CD14-positive monocyte (primary cell): Measurements from ENCODE around the gene SRCAP. TPM values are rescaled to one million over a fixed set of nuclear protein-coding genes. Genes with fewer than 3 reads are reported as not detected.

Source experiments
- DNase-seq, 3 donors: peaks; one replicate each; pipeline ENCODE4 v3.0.0-alpha.2; 2011 to 2022
- H2AFZ ChIP-seq: 2 replicates; pipeline ENCODE4 v1.6.0; 2012; ENCODE audit warnings: mild to moderate bottlenecking, low read depth, low read length, inconsistent platforms; ENCODE audit not compliant: insufficient read depth, poor library complexity, severe bottlenecking
- H3K27ac ChIP-seq, 2 donors: 1 replicate in 1 of 2; 2 replicates in 1 of 2; pipeline ENCODE4 v1.5.1; 2012 to 2013; ENCODE audit warnings: low read length in 2 of 2, control low read depth in 1 of 2, inconsistent platforms in 1 of 2, low read depth in 1 of 2, mild to moderate bottlenecking in 1 of 2
- H3K27me3 ChIP-seq, 2 donors: one replicate each; pipeline versions ENCODE4 v1.6.0 to v1.6.1; 2011 to 2013; ENCODE audit warnings: low read length in 2 of 2; ENCODE audit not compliant: control insufficient read depth in 2 of 2, insufficient read depth in 2 of 2
- H3K36me3 ChIP-seq, 2 donors: replicated peaks in 1 of 2; 1 replicate in 1 of 2; 2 replicates in 1 of 2; pipeline versions ENCODE4 v1.5.1 to v1.6.1; 2012 to 2013; ENCODE audit warnings: low read length in 2 of 2, control low read depth in 1 of 2, inconsistent platforms in 1 of 2, mild to moderate bottlenecking in 1 of 2; ENCODE audit not compliant: insufficient read depth in 2 of 2, control insufficient read depth in 1 of 2
- H3K4me1 ChIP-seq, 2 donors: 1 replicate in 1 of 2; 2 replicates in 1 of 2; pipeline versions ENCODE4 v1.5.1 to v1.6.1; 2012 to 2013; ENCODE audit warnings: low read length in 2 of 2, control low read depth in 1 of 2, inconsistent platforms in 1 of 2, mild to moderate bottlenecking in 1 of 2, moderate library complexity in 1 of 2; ENCODE audit not compliant: insufficient read depth in 2 of 2, control insufficient read depth in 1 of 2
- H3K4me2 ChIP-seq: replicated peaks from 2 replicates; pipeline ENCODE3; 2012; ENCODE audit warnings: low read length, moderate library complexity, mild to moderate bottlenecking; ENCODE audit not compliant: poor library complexity, severe bottlenecking; ENCODE audit errors: extremely low read depth
- H3K4me3 ChIP-seq, 3 experiments: fragments of 200-600 bp in 1 of 3; sonication (generic) in 1 of 3; replicated peaks in 1 of 3; 1 replicate in 2 of 3; 2 replicates in 1 of 3; pipeline ENCODE4 v1.5.1; 2011 to 2013; ENCODE audit warnings: low read length in 3 of 3, mild to moderate bottlenecking in 3 of 3, control low read depth in 2 of 3, low read depth in 2 of 3, inconsistent platforms in 1 of 3, moderate library complexity in 1 of 3
- H3K79me2 ChIP-seq: 2 replicates; pipeline ENCODE4 v1.6.0; 2012; ENCODE audit warnings: mild to moderate bottlenecking, control low read depth, inconsistent platforms, low read length, moderate library complexity; ENCODE audit not compliant: insufficient read depth
- H3K9ac ChIP-seq: 2 replicates; pipeline ENCODE4 v1.6.0; 2017; ENCODE audit warnings: low read length, mild to moderate bottlenecking; ENCODE audit not compliant: insufficient read depth, poor library complexity, severe bottlenecking
- H3K9me3 ChIP-seq, 2 donors: replicated peaks in 1 of 2; 1 replicate in 1 of 2; 2 replicates in 1 of 2; pipeline versions ENCODE4 v1.5.1 to v1.6.1; 2012 to 2013; ENCODE audit warnings: low read length in 2 of 2, control low read depth in 1 of 2; ENCODE audit not compliant: control insufficient read depth in 1 of 2, insufficient read depth in 1 of 2
- H4K20me1 ChIP-seq: 2 replicates; pipeline ENCODE4 v1.6.0; 2012; ENCODE audit warnings: mild to moderate bottlenecking, low read length, control low read depth, moderate library complexity; ENCODE audit not compliant: insufficient read depth
- H3K27ac Mint-ChIP-seq, 7 donors: one replicate each; pipeline ENCODE4 v1.8.0; 2020; ENCODE audit warnings: mild to moderate bottlenecking in 7 of 7, mixed read lengths in 7 of 7, moderate library complexity in 6 of 7, inconsistent platforms in 2 of 7
- H3K27me3 Mint-ChIP-seq, 3 donors: one replicate each; pipeline ENCODE4 v1.8.0; 2021 to 2022; ENCODE audit warnings: low read depth in 3 of 3, mild to moderate bottlenecking in 3 of 3, mixed read lengths in 3 of 3, moderate library complexity in 3 of 3, inconsistent platforms in 1 of 3
- H3K36me3 Mint-ChIP-seq, 2 donors: one replicate each; pipeline ENCODE4 v1.8.0; 2020; ENCODE audit warnings: mixed read lengths in 2 of 2, inconsistent platforms in 1 of 2, mild to moderate bottlenecking in 1 of 2
- H3K4me1 Mint-ChIP-seq: one replicate; pipeline ENCODE4 v1.8.0; 2020; ENCODE audit warnings: mild to moderate bottlenecking, mixed read lengths
- H3K4me3 Mint-ChIP-seq, 2 donors: one replicate each; pipeline ENCODE4 v1.8.0; 2020; ENCODE audit warnings: mild to moderate bottlenecking in 2 of 2, mixed read lengths in 2 of 2, moderate library complexity in 1 of 2
- H3K9me3 Mint-ChIP-seq, 7 donors: one replicate each; pipeline ENCODE4 v1.8.0; 2020 to 2022; ENCODE audit warnings: mixed read lengths in 7 of 7, mild to moderate bottlenecking in 6 of 7, moderate library complexity in 6 of 7, inconsistent platforms in 2 of 7
- WGBS: methylation state at CpG from one replicate; pipeline ENCODE4 v1.1.5; 2013; ENCODE audit warnings: missing lambda C conversion rate; ENCODE audit not compliant: insufficient coverage; 5-methylcytosine and 5-hydroxymethylcytosine counted together
- intact Hi-C, 2 donors: fragments of 100-400 bp; cut with micrococcal nuclease; formaldehyde crosslinking; loops; one replicate each; pipeline versions ENCODE4 v1.15.0 to v1.15.1; 2023
- polyA plus RNA-seq, 3 donors: library from polyadenylated mRNA; depleted of rRNA in 1 of 3; unstranded in 2 of 3; stranded (reverse) in 1 of 3; fragments of 300-500 nt in 2 of 3; fragments of >200 nt in 1 of 3; fragmentation: Illumina TruSeq in 2 of 3; gene quantifications; 1 replicate in 2 of 3; 2 replicates in 1 of 3; pipeline ENCODE4 v1.2.3, GENCODE V29; 2012 to 2021
- TF ChIP-seq, protein P1 (sequence below): fragments of 200-600 bp; IDR thresholded peaks from one replicate; pipeline ENCODE4 v1.8.0; 2022; ENCODE audit warnings: antibody characterized with exemption, mild to moderate bottlenecking

SRCAP gene
- polyA plus RNA-seq, 3 donors, result 3.0 to 16.0 (median 6.3) TPM

GRCh38 chr16:30699615-30700099 is 686 bp downstream of the SRCAP start:
- Mint-ChIP-seq H3K4me3 (peak overlapping the region; percentile 92 to 99), H3K36me3 (peaks cover 33 to 45% of the 10 kb centered on the region in 2 donors), H3K4me1 (peaks cover 29% of the 10 kb centered on the region), H3K9me3 (peaks cover 0 to 2% (median 0%) of the 10 kb centered on the region in 7 donors), H3K27ac (peak overlapping the region; percentile 91 to 100 (median 99)), H3K27me3 (no peaks in the 10 kb centered on the region)
- peak overlapping the region; percentile 91 to 98 (median 94) for H3K4me3 ChIP-seq
- peak overlapping the region; percentile 99 for H3K9ac ChIP-seq
- peaks cover 53% of the 10 kb centered on the region for H3K79me2 ChIP-seq
- H3K9me3 ChIP-seq, result no peaks in the 10 kb centered on the region
- peaks cover 42 to 44% of the 10 kb centered on the region in 2 donors for H3K36me3 ChIP-seq
- intact Hi-C loops, result loop anchor here (2.0 to 5.0 kb wide), 5 partner anchors 15 to 223 kb away; partner anchors contain the start of genes FBRS (in 1 of the 2), FBXL19 (in 1 of the 2), PHKG2 (in 1 of the 2) and PRR14 (in 1 of the 2)
- peak overlapping the region; percentile 96 to 97 for H3K27ac ChIP-seq
- WGBS, result 93% methylated on average over 5 of the region's 8 CpGs
- peak overlapping the region; percentile 89 for H3K4me2 ChIP-seq
- no peaks in the 10 kb centered on the region for H3K27me3 ChIP-seq
- no peak for DNase-seq
- peak overlapping the region; percentile 70 for H2AFZ ChIP-seq
- peaks cover 48% of the 10 kb centered on the region for H4K20me1 ChIP-seq
- peaks cover 16 to 28% of the 10 kb centered on the region in 2 donors for H3K4me1 ChIP-seq
- TF ChIP-seq, protein P1, sequence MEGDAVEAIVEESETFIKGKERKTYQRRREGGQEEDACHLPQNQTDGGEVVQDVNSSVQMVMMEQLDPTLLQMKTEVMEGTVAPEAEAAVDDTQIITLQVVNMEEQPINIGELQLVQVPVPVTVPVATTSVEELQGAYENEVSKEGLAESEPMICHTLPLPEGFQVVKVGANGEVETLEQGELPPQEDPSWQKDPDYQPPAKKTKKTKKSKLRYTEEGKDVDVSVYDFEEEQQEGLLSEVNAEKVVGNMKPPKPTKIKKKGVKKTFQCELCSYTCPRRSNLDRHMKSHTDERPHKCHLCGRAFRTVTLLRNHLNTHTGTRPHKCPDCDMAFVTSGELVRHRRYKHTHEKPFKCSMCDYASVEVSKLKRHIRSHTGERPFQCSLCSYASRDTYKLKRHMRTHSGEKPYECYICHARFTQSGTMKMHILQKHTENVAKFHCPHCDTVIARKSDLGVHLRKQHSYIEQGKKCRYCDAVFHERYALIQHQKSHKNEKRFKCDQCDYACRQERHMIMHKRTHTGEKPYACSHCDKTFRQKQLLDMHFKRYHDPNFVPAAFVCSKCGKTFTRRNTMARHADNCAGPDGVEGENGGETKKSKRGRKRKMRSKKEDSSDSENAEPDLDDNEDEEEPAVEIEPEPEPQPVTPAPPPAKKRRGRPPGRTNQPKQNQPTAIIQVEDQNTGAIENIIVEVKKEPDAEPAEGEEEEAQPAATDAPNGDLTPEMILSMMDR, result no peak

DNA sequence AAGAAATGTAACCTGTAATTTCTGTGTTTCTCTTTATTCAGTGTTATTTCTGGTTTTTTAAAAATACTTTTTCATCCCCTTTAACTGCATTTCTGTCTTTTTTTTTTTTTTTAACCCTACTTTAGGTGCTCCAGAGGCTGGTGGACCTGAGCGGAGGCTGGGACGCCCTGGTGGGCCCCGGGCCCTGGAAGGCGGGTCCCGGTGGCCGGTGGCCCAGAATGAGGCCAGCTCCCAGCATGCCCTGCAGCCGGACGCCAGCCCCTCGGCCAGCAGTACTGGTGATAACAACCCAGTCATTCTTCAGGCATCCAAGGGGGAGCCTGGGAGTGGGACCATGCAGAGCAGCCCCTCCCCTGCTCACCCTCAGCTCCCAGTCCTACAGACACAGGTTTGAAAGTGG is 1.5 kb downstream of the SRCAP start:
- WGBS, result 95% methylated on average over 6 of the region's 9 CpGs
- peaks cover 21% of the 10 kb centered on the region for H3K4me1 Mint-ChIP-seq
- H3K4me3 Mint-ChIP-seq, result no peak overlapping the region
- Histone ChIP-seq H3K27ac (peak overlapping the region in 1 of 2 donors; percentile 36), H3K4me3 (no peak overlapping the region), H2AFZ (no peak overlapping the region), H3K9ac (no peak overlapping the region), H3K4me2 (no peak overlapping the region), H3K9me3 (no peaks in the 10 kb centered on the region), H3K79me2 (peaks cover 57% of the 10 kb centered on the region), H4K20me1 (peaks cover 55% of the 10 kb centered on the region), H3K36me3 (peaks cover 48 to 52% of the 10 kb centered on the region in 2 donors), H3K4me1 (peaks cover 16 to 28% of the 10 kb centered on the region in 2 donors), H3K27me3 (no peaks in the 10 kb centered on the region)
- H3K27ac Mint-ChIP-seq, result no peak overlapping the region
- H3K36me3 Mint-ChIP-seq, result peaks cover 39 to 52% of the 10 kb centered on the region in 2 donors
- peaks cover 0 to 2% (median 0%) of the 10 kb centered on the region in 7 donors for H3K9me3 Mint-ChIP-seq
- no peak for DNase-seq
- TF ChIP-seq, protein P1, result no peak
- H3K27me3 Mint-ChIP-seq, result no peaks in the 10 kb centered on the region
- intact Hi-C loops, result loop anchor here in 1 of 2 donors (2.0 to 5.0 kb wide), 2 partner anchors 14 to 47 kb away; partner anchors contain the start of gene PHKG2
